ENCODE measurements around the gene PPM1E.
"Not testable (repeated sequence)": the region's sequence is repeated elsewhere in the genome, so short reads cannot be mapped to it uniquely, and the experiment has no call there.

Gene PPM1E

DNA sequence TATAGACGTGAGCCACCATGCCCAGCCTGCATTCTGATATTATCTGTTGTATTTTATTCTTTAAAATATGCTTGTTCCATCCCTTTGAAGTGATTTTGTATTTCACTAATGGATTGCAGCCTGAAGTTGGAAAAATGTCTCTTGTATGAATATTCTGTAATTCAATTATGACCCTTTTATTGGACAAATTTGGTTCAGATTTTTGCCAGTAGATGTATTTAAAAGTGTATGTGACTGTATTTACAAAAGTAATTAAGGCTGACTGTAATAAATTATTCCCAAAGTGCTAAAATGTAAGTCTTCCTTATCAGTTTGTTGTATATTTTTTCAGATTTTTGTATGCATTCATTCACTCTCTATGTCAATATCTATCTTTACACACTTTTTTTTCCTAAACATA lies 23.8 kb downstream of the PPM1E start:
- DNase-seq (ENCODE audit: low read depth) = no peak

- no peak for DNase-seq (ENCODE audit: low read depth)
Measured at GRCh38 chr17:58783380-58783779, 27.7 kb downstream of the PPM1E start.

DNA sequence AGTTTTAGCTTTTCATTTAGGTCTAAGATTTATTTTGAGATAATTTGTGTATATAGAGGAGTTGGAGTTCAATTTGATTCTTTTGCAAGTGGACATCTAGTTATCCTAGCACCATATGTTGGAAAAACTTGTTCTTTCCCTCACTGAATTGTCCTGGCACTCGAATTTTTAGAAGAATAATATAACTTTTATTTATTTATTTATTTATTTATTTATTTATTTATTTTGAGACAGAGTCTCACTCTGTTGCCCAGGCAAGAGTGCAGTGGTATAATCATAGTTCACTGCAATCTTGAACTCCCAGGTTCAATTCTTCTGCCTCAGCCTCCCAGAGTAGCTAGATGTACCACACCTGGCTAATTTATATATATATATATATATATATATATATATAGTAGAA lies 29.4 kb downstream of the PPM1E start:
- DNase-seq (ENCODE audit: low read depth) = no peak

DNA sequence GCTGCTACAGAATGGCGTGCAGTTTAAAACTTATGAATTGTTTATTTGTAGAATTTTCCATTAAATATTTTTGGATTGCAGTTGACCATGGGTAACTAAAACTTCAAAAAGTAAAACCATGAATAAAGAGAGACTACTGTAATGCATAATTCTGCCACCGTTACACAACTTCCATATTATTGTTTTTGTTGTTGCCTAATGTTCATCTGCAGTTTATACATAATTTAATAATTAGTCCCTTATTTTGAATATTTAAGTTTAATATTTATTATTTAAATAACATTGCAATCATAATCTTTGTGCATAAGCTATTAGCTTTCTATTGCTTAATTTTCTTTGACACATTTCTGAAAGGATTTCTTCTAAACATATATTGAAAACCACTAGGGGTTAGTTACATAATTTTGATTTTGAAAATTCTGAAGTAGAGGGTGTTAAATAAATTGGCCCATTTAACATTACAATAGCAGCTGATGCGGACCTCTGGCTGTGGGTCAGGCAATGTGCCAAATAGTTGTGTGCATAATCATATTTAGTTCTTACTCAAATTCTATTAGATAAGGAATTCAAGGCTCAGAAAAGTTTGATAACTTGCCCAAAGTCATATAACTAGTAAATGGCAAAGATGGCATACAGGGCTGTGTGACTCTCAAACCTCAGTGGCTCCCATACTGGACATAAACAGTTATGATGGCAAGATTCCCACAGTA lies 31.1 kb downstream of the PPM1E start:
- peak; percentile 48 for DNase-seq (ENCODE audit: low read depth)

DNA sequence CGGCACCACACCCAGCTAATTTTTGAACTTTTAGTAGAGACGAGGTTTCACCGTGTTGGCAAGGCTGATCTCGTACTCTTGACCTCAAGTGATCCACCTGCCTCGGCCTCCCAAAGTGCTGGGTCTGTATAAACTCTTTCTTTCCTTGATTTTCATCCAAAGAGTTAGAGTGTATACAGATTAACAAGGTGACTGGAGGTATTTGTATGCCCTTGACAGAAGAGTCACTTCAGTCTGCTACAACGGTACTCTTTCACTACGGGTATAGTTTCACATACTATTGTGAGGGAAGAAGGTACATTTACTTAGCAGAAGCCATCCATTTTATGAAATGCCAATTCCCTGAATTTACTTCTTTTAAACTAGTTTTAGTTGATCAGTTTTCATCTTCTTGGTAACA lies 32.5 kb downstream of the PPM1E start:
- DNase-seq (ENCODE audit: low read depth) = no peak

GRCh38 chr17:58789160-58789559 lies 33.5 kb downstream of the PPM1E start:
- no peak for DNase-seq (ENCODE audit: low read depth)

- no peak for DNase-seq (ENCODE audit: low read depth)
Measured at GRCh38 chr17:58789831-58790230, 34.2 kb downstream of the PPM1E start.

DNA sequence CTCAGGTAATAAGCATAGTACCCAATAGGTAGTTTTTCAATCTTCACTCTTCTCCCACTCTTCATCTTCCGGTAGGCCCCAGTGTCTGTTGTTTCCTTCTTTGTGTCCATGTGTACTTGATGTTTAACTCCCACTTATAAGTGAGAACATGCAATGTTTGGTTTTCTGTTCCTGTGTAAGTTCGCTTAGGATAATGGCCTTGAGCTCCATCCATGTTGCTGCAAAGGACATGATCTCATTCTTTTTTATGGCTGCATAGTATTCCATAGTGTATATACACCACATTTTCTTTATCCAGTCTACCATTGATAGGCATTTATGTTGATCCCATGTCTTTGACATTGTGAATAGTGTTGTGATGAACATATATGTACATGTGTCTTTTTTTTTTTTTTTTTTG lies 38.9 kb downstream of the PPM1E start:
- not testable (repeated sequence) for DNase-seq (ENCODE audit: low read depth)

- DNase-seq (ENCODE audit: low read depth) = no peak
Measured at GRCh38 chr17:58802188-58802587, 46.5 kb downstream of the PPM1E start.

DNA sequence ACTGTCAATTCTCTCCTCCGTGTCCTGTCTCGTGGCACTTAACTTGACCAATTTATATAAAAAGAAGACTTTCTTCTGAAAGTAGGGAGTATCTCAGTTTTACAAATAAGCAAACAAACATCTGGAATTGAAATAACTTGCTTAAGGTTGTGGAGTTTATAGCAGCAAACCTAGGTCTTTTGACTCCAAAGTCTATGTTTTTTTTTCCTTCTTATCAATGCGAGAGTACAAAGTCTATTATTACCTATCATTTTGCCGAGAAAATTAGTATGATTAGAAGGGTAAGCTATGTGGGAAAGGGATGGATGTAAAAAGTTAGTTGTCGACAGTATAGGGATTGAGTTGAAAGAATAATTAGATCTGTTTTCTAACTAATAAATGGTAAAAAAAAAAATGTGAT lies 50.4 kb downstream of the PPM1E start:
- no peak for DNase-seq (ENCODE audit: low read depth)

GRCh38 chr17:58808609-58809563 lies 53.2 kb downstream of the PPM1E start:
- no peak for DNase-seq (ENCODE audit: low read depth)

- DNase-seq (ENCODE audit: low read depth) = no peak
Measured at GRCh38 chr17:58809564-58809936, 53.9 kb downstream of the PPM1E start.

DNA sequence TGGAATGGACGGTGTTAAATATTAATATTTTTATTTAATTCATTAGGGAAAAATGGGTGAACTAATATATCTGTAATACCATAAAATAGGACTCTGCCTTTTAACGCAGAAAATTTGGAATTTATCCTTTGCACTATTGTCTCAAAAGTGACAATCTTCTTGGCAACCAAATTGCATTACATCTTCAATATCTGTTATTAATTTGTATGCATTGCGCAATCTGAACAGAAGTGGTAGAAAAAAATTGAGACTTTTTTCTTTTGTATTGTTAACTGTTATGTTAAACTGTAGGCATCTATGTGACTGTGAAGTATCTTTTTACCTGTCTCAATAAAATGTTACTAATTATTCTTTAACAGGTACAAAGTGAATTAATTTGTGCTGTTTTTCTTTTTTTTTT lies 55.6 kb downstream of the PPM1E start:
- DNase-seq (ENCODE audit: low read depth) = no peak

GRCh38 chr17:58813712-58814111 lies 58.1 kb downstream of the PPM1E start:
- no peak for DNase-seq (ENCODE audit: low read depth)

- no peak for DNase-seq (ENCODE audit: low read depth)
Measured at GRCh38 chr17:58818654-58819053, 63.0 kb downstream of the PPM1E start.

- no peak for DNase-seq (ENCODE audit: low read depth)
Measured at GRCh38 chr17:58822148-58823050, 66.7 kb downstream of the PPM1E start.

DNA sequence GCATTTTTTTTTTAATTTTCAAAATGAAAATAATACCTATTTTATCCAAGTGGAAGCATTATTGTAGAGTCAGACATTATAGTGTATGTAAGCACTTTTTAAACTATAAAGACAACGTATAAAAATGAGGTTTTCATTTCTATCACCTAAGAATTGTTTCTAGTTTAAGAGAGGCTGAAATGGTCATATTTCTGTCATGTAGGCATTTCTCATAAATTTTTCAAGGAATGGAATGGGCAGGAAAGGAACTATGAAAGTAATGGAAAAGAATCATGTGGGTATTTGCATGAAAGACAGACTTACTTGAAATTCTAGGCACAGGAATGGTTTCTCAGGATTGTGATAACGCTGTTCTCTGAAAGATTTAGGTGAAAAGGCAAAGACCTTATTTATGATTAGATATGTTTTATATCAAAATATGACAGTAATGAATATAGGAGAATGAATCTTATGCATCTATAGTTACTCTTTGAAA lies 67.4 kb downstream of the PPM1E start:
- DNase-seq (ENCODE audit: low read depth) = no peak

DNA sequence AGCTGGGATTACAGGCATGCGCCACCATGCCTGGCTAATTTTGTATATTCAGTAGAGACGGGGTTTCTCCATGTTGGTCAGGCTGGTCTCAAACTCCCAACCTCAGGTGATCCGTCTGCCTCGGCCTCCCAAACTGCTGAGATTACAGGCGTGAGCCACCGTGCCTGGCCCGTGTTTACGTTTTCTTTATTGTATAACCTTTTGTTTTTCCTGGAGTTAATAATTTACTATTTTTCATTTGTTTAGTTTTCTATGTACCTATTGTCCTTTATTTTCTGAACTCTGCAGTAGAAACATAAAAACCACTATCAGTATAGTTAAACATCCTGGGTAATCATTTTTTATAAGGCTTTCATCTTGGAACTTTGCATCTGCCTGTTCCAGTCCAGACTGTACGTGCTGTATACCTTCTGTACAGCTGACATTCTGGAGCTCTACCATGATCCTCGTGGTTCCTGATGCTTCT lies 73.6 kb downstream of the PPM1E start:
- DNase-seq (ENCODE audit: low read depth) = no peak

- DNase-seq (ENCODE audit: low read depth) = no peak
Measured at GRCh38 chr17:58831780-58832179, 76.1 kb downstream of the PPM1E start.

GRCh38 chr17:58832514-58832913 lies 76.9 kb downstream of the PPM1E start:
- DNase-seq (ENCODE audit: low read depth) = no peak

DNA sequence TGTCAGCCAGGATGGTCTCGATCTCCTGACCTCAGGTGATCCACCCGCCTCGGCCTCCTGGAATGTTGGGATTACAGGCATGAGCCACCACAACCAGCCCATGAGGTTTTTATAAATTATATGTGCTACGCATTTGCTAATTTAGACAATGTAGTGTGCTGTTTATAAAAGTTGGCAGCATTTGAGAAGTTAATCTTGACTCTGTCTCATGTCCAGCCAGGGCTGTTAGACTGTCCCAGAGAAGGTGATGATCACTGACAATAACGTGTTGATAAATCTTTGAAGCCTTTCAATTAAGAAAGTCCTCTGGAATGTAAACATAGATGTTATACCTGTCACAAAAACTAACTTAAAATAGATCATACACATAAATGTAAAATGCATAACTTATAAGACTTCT lies 82.0 kb downstream of the PPM1E start:
- no peak for DNase-seq (ENCODE audit: low read depth)

Measured in GM04504 (cell line).